DLD1 (cell line): ENCODE measurements around the gene ASS1.

Experiments used
- in situ Hi-C: cut with HindIII; loops from 2 replicates; pipeline ENCODE4 v1.10.0; 2017; ENCODE audit warnings: low sequenced_read_pairs

ASS1 gene

GRCh38 chr9:130491830-130492482 lies 47.2 kb downstream of the ASS1 start:
- in situ Hi-C loops, result no loop called here

- in situ Hi-C loops, result no loop called here
Measured at GRCh38 chr9:130493021-130493420, 48.3 kb downstream of the ASS1 start.

- in situ Hi-C loops, result no loop called here
Measured at GRCh38 chr9:130493476-130493875, 48.7 kb downstream of the ASS1 start.

GRCh38 chr9:130495067-130495466 lies 50.3 kb downstream of the ASS1 start:
- in situ Hi-C loops, result no loop called here

GRCh38 chr9:130497139-130497538 lies 52.4 kb downstream of the ASS1 start:
- in situ Hi-C loops, result no loop called here

- in situ Hi-C loops, result no loop called here
Measured at GRCh38 chr9:130498298-130498917, 53.6 kb downstream of the ASS1 start.

GRCh38 chr9:130498918-130499698 lies 54.3 kb downstream of the ASS1 start:
- in situ Hi-C loops, result no loop called here

GRCh38 chr9:130499804-130500263 lies 55.1 kb downstream of the ASS1 start:
- in situ Hi-C loops, result no loop called here

- in situ Hi-C loops, result no loop called here
Measured at GRCh38 chr9:130500340-130501180, 55.8 kb downstream of the ASS1 start.

GRCh38 chr9:130501639-130502038 lies 56.9 kb downstream of the ASS1 start:
- in situ Hi-C loops, result no loop called here

- in situ Hi-C loops, result no loop called here
Measured at GRCh38 chr9:130508218-130508617, 63.5 kb downstream of the ASS1 start.

GRCh38 chr9:130512199-130512598 lies 67.4 kb downstream of the ASS1 start:
- in situ Hi-C loops, result no loop called here

GRCh38 chr9:130513078-130513477 lies 68.3 kb downstream of the ASS1 start:
- in situ Hi-C loops, result no loop called here

GRCh38 chr9:130518233-130518632 lies 73.5 kb downstream of the ASS1 start:
- in situ Hi-C loops, result no loop called here

- in situ Hi-C loops, result no loop called here
Measured at GRCh38 chr9:130518943-130519799, 74.4 kb downstream of the ASS1 start.

- in situ Hi-C loops, result no loop called here
Measured at GRCh38 chr9:130519927-130520326, 75.2 kb downstream of the ASS1 start.

GRCh38 chr9:130521715-130522114 lies 77.0 kb downstream of the ASS1 start:
- in situ Hi-C loops, result no loop called here

GRCh38 chr9:130522233-130522808 lies 77.6 kb downstream of the ASS1 start:
- in situ Hi-C loops, result no loop called here

- in situ Hi-C loops, result no loop called here
Measured at GRCh38 chr9:130523921-130524320, 79.2 kb downstream of the ASS1 start.
